ENCODE data around the gene HTRA3. TPM values are rescaled to one million over a fixed set of nuclear protein-coding genes. Genes with fewer than 3 reads are reported as not detected.

The HTRA3 gene
- total RNA-seq, 2 donors from 2014 or later: 3.2 to 4.6 TPM

- peak; percentile 88 for TF ChIP-seq CTCF (conservative IDR thresholded peaks at IDR 0.05)
- no peak overlapping the region for H3K4me3 Mint-ChIP-seq
Observed at GRCh38 chr4:8238515-8239053, 31.0 kb upstream of the HTRA3 start.

GRCh38 chr4:8239226-8239625 is 30.3 kb upstream of the HTRA3 start:
- H3K9ac ChIP-seq (ENCODE audit: extremely low read depth, low read length, poor library complexity, severe bottlenecking): no peak overlapping the region
- no peak overlapping the region for H3K4me3 ChIP-seq (ENCODE audit: low read length)
- H3K36me3 ChIP-seq (ENCODE audit: control insufficient read depth, insufficient read depth, low read length): no peaks in the 10 kb centered on the region
- WGBS, 2 experiments (ENCODE audit: insufficient coverage in 1 of 2, insufficient read length in 1 of 2): 83 to 95% methylated on average over 1 to 13 of the region's 13 CpGs
- Mint-ChIP-seq H3K4me3 (no peak overlapping the region), H3K27ac (no peak overlapping the region), H3K27me3 (ENCODE audit: insufficient read depth) (no peaks in the 10 kb centered on the region), H3K9me3 (no peaks in the 10 kb centered on the region), H3K36me3 (ENCODE audit: low read depth) (no peaks in the 10 kb centered on the region), H3K4me1 (peaks cover 4% of the 10 kb centered on the region)
- no peak for TF ChIP-seq CTCF (conservative IDR thresholded peaks at IDR 0.05)
- no peaks in the 10 kb centered on the region for H3K27me3 ChIP-seq (ENCODE audit: control insufficient read depth, insufficient read depth, low read length, poor library complexity, severe bottlenecking)
- no peak overlapping the region for H3K27ac ChIP-seq (ENCODE audit: low read depth, low read length)
- no peak for DNase-seq
- H3K4me1 ChIP-seq (ENCODE audit: control insufficient read depth, insufficient read depth, low read length): peaks cover 6% of the 10 kb centered on the region
- no peaks in the 10 kb centered on the region for H3K9me3 ChIP-seq (ENCODE audit: control insufficient read depth, low read length)

More at GRCh38 chr4:8238515-8239053, 31.0 kb upstream of the HTRA3 start:
- Histone ChIP-seq H3K4me3 (ENCODE audit: low read length) (no peak overlapping the region), H3K36me3 (ENCODE audit: control insufficient read depth, insufficient read depth, low read length) (no peaks in the 10 kb centered on the region), H3K4me1 (ENCODE audit: control insufficient read depth, insufficient read depth, low read length) (peaks cover 6% of the 10 kb centered on the region), H3K27me3 (ENCODE audit: control insufficient read depth, insufficient read depth, low read length, poor library complexity, severe bottlenecking) (no peaks in the 10 kb centered on the region), H3K9ac (ENCODE audit: extremely low read depth, low read length, poor library complexity, severe bottlenecking) (no peak overlapping the region), H3K27ac (ENCODE audit: low read depth, low read length) (no peak overlapping the region), H3K9me3 (ENCODE audit: control insufficient read depth, low read length) (no peaks in the 10 kb centered on the region)
- Mint-ChIP-seq H3K36me3 (ENCODE audit: low read depth) (no peaks in the 10 kb centered on the region), H3K9me3 (no peaks in the 10 kb centered on the region), H3K27ac (no peak overlapping the region), H3K4me1 (peaks cover 4% of the 10 kb centered on the region), H3K27me3 (ENCODE audit: insufficient read depth) (no peaks in the 10 kb centered on the region)
- DNase-seq: peak; percentile 87
- 47 to 59% methylated on average over 14 to 17 of the region's 17 CpGs for WGBS, 2 experiments (ENCODE audit: insufficient coverage in 1 of 2, insufficient read length in 1 of 2)

GRCh38 chr4:8239661-8240060 is 29.9 kb upstream of the HTRA3 start:
- WGBS, 2 experiments (ENCODE audit: insufficient coverage in 1 of 2, insufficient read length in 1 of 2): 91 to 100% methylated on average over 3 to 9 of the region's 9 CpGs
- DNase-seq: no peak
- Histone ChIP-seq H3K36me3 (ENCODE audit: control insufficient read depth, insufficient read depth, low read length) (no peaks in the 10 kb centered on the region), H3K27me3 (ENCODE audit: control insufficient read depth, insufficient read depth, low read length, poor library complexity, severe bottlenecking) (no peaks in the 10 kb centered on the region), H3K9me3 (ENCODE audit: control insufficient read depth, low read length) (no peaks in the 10 kb centered on the region), H3K4me3 (ENCODE audit: low read length) (no peak overlapping the region), H3K4me1 (ENCODE audit: control insufficient read depth, insufficient read depth, low read length) (peaks cover 6% of the 10 kb centered on the region), H3K27ac (ENCODE audit: low read depth, low read length) (no peak overlapping the region), H3K9ac (ENCODE audit: extremely low read depth, low read length, poor library complexity, severe bottlenecking) (no peak overlapping the region)
- Mint-ChIP-seq H3K9me3 (no peaks in the 10 kb centered on the region), H3K27ac (no peak overlapping the region), H3K4me3 (no peak overlapping the region), H3K4me1 (peaks cover 4% of the 10 kb centered on the region), H3K27me3 (ENCODE audit: insufficient read depth) (no peaks in the 10 kb centered on the region), H3K36me3 (ENCODE audit: low read depth) (no peaks in the 10 kb centered on the region)
- no peak for TF ChIP-seq CTCF (conservative IDR thresholded peaks at IDR 0.05)
